SU-DHL-6 (cell line): ENCODE measurements around the gene CDHR2.

ENCODE experiments used
- CTCF ChIP-seq: fragments of 200-600 bp; sonication (generic); IDR thresholded peaks from one replicate; pipeline ENCODE4 v1.5.1; 2017; ENCODE audit warnings: antibody characterized with exemption, mild to moderate bottlenecking, low read length, moderate library complexity; ENCODE audit not compliant: insufficient read depth, poor library complexity, severe bottlenecking
- EZH2phosphoT487 ChIP-seq: fragments of 200-600 bp; sonication (generic), shearing (Covaris generic); conservative IDR thresholded peaks from 2 replicates; pipeline ENCODE4 v1.6.1; 2018; ENCODE audit warnings: mild to moderate bottlenecking, antibody characterized with exemption, low read length, moderate library complexity, mixed read lengths

- no peak for TF ChIP-seq CTCF
- TF ChIP-seq EZH2phosphoT487: no peak
These were observed 35.4 kb upstream of the CDHR2 start for GRCh38 chr5:176513788-176514187.
